Measurements from ENCODE around the gene SLC46A1.
A peak's percentile ranks its signal among the peaks of the same experiment; 100 is the strongest.

The SLC46A1 gene

DNA sequence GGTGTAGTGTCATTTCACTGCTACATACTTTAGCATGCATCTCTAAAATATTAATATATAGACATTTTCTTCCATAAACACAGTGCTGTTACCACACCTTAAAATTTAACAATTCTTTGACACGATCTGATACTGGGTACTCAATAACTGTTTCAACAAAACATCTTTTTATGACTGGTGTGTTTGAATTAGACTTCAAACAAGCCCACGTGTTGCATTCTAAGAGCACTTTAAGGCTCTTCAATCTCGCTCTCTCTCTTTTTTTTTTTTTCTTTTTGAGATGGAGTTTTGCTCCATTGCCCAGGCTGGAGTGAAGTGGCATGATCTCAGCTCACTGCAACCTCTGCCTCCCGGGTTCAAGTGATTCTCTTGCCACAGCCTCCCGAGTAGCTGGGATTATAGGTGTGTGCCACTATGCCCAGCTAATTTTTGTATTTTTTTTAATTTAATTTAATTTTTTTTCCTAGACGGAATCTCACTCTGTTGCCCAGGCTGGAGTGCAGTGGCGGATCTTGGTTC is 15.8 kb upstream of the SLC46A1 start:
- Histone ChIP-seq H3K36me3 (ENCODE audit: control insufficient read depth in 1 of 2, insufficient read depth in 2 of 2, low read length in 2 of 2) (no peaks in the 10 kb centered on the region), H3K4me1 (ENCODE audit: control insufficient read depth in 1 of 2, insufficient read depth in 2 of 2, low read length in 2 of 2) (no peaks in the 10 kb centered on the region), H3K27me3 (ENCODE audit: low read depth, low read length) (no peaks in the 10 kb centered on the region), H3K9me3 (ENCODE audit: control insufficient read depth in 1 of 2, low read length in 2 of 2) (no peaks in the 10 kb centered on the region), H3K27ac (ENCODE audit: low read length) (no peak overlapping the region), H3K4me3 (ENCODE audit: low read depth in 1 of 2, low read length in 2 of 2) (no peak overlapping the region)

DNA sequence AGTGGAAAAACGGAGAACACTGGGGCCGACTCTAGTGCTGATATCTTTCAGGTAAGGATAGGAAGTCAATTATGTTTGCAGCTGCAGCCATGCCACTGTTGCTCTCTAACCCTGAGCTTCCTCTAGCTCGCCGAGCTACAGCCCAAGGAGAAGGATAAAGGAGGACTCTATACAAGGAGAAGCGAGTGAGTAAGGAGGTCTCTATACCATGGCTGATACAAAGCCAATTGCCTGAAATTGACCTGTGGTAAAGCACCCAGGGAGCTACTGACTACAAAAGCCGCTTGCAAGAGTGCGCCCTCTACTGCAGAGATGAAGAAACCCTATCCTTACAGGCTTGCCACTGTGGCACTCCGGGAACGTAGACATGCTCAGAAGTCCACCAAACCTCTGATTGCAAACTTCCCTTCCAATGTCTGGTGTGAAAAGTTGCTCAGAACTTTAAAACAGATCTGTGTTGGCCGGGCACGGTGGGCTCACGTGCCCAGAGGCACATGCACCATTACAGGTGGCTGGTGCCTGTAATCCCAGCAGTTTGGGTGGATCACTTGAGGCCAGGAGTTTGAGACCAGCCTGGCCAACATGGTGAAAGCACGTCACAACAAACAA is 10.8 kb upstream of the SLC46A1 start:
- no peaks in the 10 kb centered on the region for H3K4me1 ChIP-seq (ENCODE audit: control insufficient read depth in 1 of 2, insufficient read depth in 2 of 2, low read length in 2 of 2)
- no peak overlapping the region for H3K4me3 ChIP-seq (ENCODE audit: low read depth in 1 of 2, low read length in 2 of 2)
- H3K9me3 ChIP-seq (ENCODE audit: control insufficient read depth in 1 of 2, low read length in 2 of 2) = no peaks in the 10 kb centered on the region
- H3K27me3 ChIP-seq (ENCODE audit: low read depth, low read length) = no peaks in the 10 kb centered on the region
- H3K27ac ChIP-seq (ENCODE audit: low read length) = no peak overlapping the region
- H3K36me3 ChIP-seq (ENCODE audit: control insufficient read depth in 1 of 2, insufficient read depth in 2 of 2, low read length in 2 of 2) = no peaks in the 10 kb centered on the region

DNA sequence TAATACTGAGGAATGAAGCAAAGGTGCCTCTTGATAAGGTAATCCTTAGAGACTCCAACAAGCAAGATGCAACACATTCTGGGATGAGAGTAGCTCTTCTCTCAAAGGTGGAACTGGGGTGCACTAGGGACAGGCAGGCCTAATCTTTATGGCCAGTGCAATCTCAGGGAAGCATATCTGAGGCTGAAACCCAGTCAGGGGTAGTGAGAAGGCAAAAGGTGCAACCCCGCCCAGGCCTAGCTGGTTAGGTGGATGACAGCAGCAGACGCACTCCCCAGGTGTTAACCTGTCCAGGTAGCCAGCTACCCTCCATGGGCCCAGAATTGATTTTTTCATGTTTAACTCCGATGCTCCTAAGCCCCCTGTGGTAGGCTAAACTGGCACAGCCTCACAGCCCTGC is 9.9 kb upstream of the SLC46A1 start:
- Histone ChIP-seq H3K4me1 (ENCODE audit: control insufficient read depth in 1 of 2, insufficient read depth in 2 of 2, low read length in 2 of 2) (no peaks in the 10 kb centered on the region), H3K27me3 (ENCODE audit: low read depth, low read length) (no peaks in the 10 kb centered on the region), H3K36me3 (ENCODE audit: control insufficient read depth in 1 of 2, insufficient read depth in 2 of 2, low read length in 2 of 2) (no peaks in the 10 kb centered on the region), H3K4me3 (ENCODE audit: low read depth in 1 of 2, low read length in 2 of 2) (no peak overlapping the region), H3K27ac (ENCODE audit: low read length) (no peak overlapping the region), H3K9me3 (ENCODE audit: control insufficient read depth in 1 of 2, low read length in 2 of 2) (no peaks in the 10 kb centered on the region)

DNA sequence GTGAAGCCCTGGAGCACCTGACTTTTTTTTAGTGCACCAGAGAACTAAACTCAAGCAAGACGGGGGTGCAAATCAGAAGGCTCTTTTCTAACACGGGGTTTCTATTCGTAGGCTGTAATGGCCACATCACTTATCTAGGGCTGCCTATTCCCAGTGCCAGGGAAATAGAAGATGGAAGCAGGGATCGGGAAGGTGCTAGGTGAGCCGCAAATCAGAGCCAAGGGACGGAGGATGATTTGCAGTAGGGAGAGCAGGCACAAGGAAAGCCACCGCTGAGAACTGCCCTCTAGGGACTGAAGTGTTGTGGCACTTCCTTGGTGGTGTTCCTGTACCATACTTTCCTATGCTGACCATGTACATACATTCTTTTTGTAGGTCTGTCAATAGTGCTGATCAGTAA is 7.8 kb upstream of the SLC46A1 start:
- no peaks in the 10 kb centered on the region for H3K9me3 ChIP-seq (ENCODE audit: control insufficient read depth in 1 of 2, low read length in 2 of 2)
- no peak overlapping the region for H3K4me3 ChIP-seq (ENCODE audit: low read depth in 1 of 2, low read length in 2 of 2)
- H3K27me3 ChIP-seq (ENCODE audit: low read depth, low read length) = no peaks in the 10 kb centered on the region
- no peaks in the 10 kb centered on the region for H3K4me1 ChIP-seq (ENCODE audit: control insufficient read depth in 1 of 2, insufficient read depth in 2 of 2, low read length in 2 of 2)
- no peaks in the 10 kb centered on the region for H3K36me3 ChIP-seq (ENCODE audit: control insufficient read depth in 1 of 2, insufficient read depth in 2 of 2, low read length in 2 of 2)
- no peak overlapping the region for H3K27ac ChIP-seq (ENCODE audit: low read length)

DNA sequence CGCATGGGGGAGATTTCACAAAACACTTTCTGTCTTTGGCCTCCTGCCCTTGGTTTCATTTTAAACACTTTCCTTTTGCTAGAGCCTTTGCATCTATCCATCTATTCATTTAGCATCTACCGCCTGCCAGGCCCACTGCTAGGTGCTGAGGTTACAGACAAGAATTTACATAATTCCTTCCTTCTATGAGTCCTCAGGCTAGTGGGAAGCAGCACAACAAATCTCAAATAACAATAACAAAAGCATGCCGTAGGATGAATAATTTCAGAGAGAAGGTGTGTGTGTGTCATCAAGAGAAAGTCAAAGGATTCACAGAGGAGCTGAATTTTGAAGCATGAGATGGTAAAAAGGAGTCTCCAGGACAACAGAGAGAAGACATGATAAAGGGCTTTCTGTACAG is 6.1 kb upstream of the SLC46A1 start:
- Histone ChIP-seq H3K4me3 (ENCODE audit: low read depth in 1 of 2, low read length in 2 of 2) (no peak overlapping the region), H3K27ac (ENCODE audit: low read length) (no peak overlapping the region), H3K27me3 (ENCODE audit: low read depth, low read length) (no peaks in the 10 kb centered on the region), H3K36me3 (ENCODE audit: control insufficient read depth in 1 of 2, insufficient read depth in 2 of 2, low read length in 2 of 2) (no peaks in the 10 kb centered on the region), H3K9me3 (ENCODE audit: control insufficient read depth in 1 of 2, low read length in 2 of 2) (no peaks in the 10 kb centered on the region), H3K4me1 (ENCODE audit: control insufficient read depth in 1 of 2, insufficient read depth in 2 of 2, low read length in 2 of 2) (no peaks in the 10 kb centered on the region)

DNA sequence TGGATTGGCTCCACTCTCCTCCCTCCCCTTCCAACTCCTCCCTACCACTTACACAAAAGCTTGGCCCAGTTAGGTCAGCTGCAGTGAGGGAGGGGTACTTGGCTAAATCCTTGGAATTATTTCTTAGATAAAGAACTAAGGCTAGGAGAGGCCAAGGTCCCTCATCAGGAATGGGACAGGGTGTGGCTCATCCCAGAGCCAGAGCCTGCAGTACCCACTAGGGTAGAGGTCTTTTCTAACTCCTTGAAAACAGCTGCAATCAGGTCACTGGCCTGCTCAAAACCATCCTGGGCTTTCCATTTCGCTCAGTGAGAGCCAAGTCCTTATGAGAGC is 1.9 kb upstream of the SLC46A1 start:
- no peaks in the 10 kb centered on the region for H3K36me3 ChIP-seq (ENCODE audit: control insufficient read depth in 1 of 2, insufficient read depth in 2 of 2, low read length in 2 of 2)
- H3K4me1 ChIP-seq (ENCODE audit: control insufficient read depth in 1 of 2, insufficient read depth in 2 of 2, low read length in 2 of 2) = peaks cover 10 to 13% of the 10 kb centered on the region in 2 donors
- H3K27me3 ChIP-seq (ENCODE audit: low read depth, low read length) = no peaks in the 10 kb centered on the region
- no peak overlapping the region for H3K27ac ChIP-seq (ENCODE audit: low read length)
- no peak overlapping the region for H3K4me3 ChIP-seq (ENCODE audit: low read depth in 1 of 2, low read length in 2 of 2)
- H3K9me3 ChIP-seq (ENCODE audit: control insufficient read depth in 1 of 2, low read length in 2 of 2) = no peaks in the 10 kb centered on the region

DNA sequence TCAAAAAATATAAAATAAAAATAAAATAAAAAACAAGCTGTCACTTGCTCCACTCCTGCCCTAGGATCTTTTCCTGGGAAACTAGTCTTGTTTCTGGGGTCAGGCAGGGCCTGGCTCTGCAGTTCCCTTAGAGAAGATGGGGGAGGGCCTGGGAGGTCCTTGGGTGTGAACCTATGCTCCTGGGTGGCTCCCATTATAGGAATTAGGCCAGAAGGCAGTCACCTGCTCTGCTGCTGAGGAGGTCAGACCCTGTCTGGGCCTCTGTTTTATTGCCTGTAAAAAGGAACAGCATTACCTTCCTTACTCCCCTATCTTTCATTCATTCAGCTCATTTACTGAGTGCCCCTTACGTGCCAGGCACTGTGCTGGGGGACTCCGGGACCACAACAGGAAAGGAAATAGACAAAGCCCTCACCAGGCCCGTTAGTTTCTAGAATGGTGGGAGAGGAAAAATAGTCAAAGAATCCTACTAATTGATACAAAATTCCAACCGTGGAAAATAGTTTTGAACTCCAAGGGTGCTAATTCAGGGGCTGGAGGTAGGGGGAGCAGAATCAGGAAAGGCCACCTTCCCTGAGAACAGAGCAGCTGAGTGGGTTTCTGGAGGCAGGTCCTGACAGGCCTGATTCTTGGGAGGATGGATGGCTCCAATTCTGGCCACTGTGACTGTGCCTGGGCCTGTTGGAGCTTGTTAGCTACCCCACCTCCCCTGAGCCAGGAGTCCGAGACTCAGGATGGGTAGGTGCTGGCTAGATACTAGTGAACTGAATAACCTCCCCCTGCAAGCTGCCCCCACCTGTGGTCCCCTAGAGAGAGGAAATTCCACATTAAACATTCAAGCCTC is 1.3 kb upstream of the SLC46A1 start:
- no peak overlapping the region for H3K27ac ChIP-seq (ENCODE audit: low read length)

DNA sequence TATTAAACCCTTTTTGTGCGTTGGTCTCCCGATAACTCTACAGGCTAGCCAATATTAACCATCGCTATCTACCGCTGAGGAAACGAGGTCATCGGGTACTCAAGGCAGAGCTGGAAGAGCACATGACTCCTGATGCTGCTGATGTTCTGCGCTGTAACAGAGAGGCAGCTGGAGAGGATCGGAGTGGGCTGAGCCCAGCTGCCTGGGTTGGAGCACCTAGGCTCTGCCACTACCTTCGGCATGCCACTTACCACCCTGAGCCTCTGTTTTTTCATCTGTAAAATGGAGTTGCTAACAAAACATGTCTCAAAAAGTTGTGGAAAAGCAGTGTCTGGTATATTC is 432 bp upstream of the SLC46A1 start:
- Histone ChIP-seq H3K36me3 (ENCODE audit: control insufficient read depth in 1 of 2, insufficient read depth in 2 of 2, low read length in 2 of 2) (no peaks in the 10 kb centered on the region), H3K4me3 (ENCODE audit: low read depth in 1 of 2, low read length in 2 of 2) (peak overlapping the region; percentile 68 to 92), H3K4me1 (ENCODE audit: control insufficient read depth in 1 of 2, insufficient read depth in 2 of 2, low read length in 2 of 2) (peaks cover 10 to 13% of the 10 kb centered on the region in 2 donors), H3K27ac (ENCODE audit: low read length) (no peak overlapping the region), H3K9me3 (ENCODE audit: control insufficient read depth in 1 of 2, low read length in 2 of 2) (no peaks in the 10 kb centered on the region), H3K27me3 (ENCODE audit: low read depth, low read length) (no peaks in the 10 kb centered on the region)

More for the DNA sequence above, 1.3 kb upstream of the SLC46A1 start:
- H3K9me3 ChIP-seq (ENCODE audit: control insufficient read depth in 1 of 2, low read length in 2 of 2) = no peaks in the 10 kb centered on the region
- no peak overlapping the region for H3K4me3 ChIP-seq (ENCODE audit: low read depth in 1 of 2, low read length in 2 of 2)
- peaks cover 10 to 13% of the 10 kb centered on the region in 2 donors for H3K4me1 ChIP-seq (ENCODE audit: control insufficient read depth in 1 of 2, insufficient read depth in 2 of 2, low read length in 2 of 2)
- H3K27me3 ChIP-seq (ENCODE audit: low read depth, low read length) = no peaks in the 10 kb centered on the region
- H3K36me3 ChIP-seq (ENCODE audit: control insufficient read depth in 1 of 2, insufficient read depth in 2 of 2, low read length in 2 of 2) = no peaks in the 10 kb centered on the region

DNA sequence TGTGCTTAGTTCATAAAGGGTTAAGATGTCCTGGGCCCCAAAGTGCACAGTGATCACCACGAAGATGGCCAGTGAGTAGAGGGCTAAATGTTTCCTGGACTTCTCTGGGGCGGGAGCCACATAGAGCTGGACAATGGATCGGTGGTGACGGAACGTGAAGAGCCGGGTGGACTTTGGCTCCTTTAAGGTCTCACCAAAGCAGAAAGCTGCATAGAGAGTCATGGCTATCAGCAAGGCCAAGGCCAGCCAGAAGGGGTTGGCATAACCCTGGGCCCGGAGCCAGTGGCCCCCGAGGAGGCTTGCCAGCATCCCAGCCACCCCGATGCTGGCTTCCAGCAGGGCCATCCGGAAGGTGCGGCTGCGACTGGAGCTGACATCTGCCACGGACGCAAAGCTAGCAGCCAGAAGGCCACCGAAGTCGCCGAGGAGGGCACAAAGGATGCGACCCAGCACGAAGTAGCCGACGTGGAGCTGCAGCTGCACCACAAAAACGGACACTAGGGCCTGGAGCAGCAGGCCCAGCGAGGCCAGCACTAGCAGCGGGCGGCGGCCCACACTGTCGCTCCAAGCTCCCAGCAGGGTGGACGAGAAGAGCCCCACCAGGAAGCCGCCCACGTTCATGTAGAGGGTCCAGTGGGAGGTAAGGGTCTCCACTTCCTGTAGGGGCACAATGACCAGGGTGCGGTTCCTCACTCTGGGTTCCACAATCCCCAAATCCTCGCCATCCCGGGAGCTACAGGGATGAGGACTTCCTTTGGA is 1.0 kb downstream of the SLC46A1 start:
- Histone ChIP-seq H3K36me3 (ENCODE audit: control insufficient read depth in 1 of 2, insufficient read depth in 2 of 2, low read length in 2 of 2) (peaks cover 0 to 5% of the 10 kb centered on the region in 2 donors), H3K9me3 (ENCODE audit: control insufficient read depth in 1 of 2, low read length in 2 of 2) (no peaks in the 10 kb centered on the region), H3K4me3 (ENCODE audit: low read depth in 1 of 2, low read length in 2 of 2) (peak overlapping the region; percentile 68 to 92), H3K27me3 (ENCODE audit: low read depth, low read length) (no peaks in the 10 kb centered on the region), H3K27ac (ENCODE audit: low read length) (peak overlapping the region; percentile 56), H3K4me1 (ENCODE audit: control insufficient read depth in 1 of 2, insufficient read depth in 2 of 2, low read length in 2 of 2) (peaks cover 10 to 13% of the 10 kb centered on the region in 2 donors)

DNA sequence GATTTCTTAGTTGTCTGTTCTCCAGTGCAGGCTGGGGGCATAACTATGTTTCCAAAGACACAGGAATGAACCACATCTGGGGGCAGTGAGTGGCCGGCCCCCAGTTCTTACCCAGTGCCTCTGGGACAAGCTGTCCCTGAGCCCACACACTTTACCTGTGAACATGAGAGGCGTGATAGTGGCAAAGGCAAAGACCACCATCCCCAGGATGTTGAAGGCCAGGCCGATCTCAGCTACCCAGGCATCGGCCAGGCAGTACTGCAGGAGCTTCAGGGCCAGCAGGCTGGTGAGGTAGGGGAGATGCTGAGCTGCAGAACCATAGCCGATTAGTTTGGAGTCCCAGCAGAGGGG is 1.6 kb downstream of the SLC46A1 start:
- peaks cover 10 to 13% of the 10 kb centered on the region in 2 donors for H3K4me1 ChIP-seq (ENCODE audit: control insufficient read depth in 1 of 2, insufficient read depth in 2 of 2, low read length in 2 of 2)
- no peaks in the 10 kb centered on the region for H3K9me3 ChIP-seq (ENCODE audit: control insufficient read depth in 1 of 2, low read length in 2 of 2)
- no peak overlapping the region for H3K27ac ChIP-seq (ENCODE audit: low read length)
- no peaks in the 10 kb centered on the region for H3K27me3 ChIP-seq (ENCODE audit: low read depth, low read length)
- peaks cover 0 to 7% of the 10 kb centered on the region in 2 donors for H3K36me3 ChIP-seq (ENCODE audit: control insufficient read depth in 1 of 2, insufficient read depth in 2 of 2, low read length in 2 of 2)
- peak overlapping the region in 1 of 2 donors; percentile 68 for H3K4me3 ChIP-seq (ENCODE audit: low read depth in 1 of 2, low read length in 2 of 2)

DNA sequence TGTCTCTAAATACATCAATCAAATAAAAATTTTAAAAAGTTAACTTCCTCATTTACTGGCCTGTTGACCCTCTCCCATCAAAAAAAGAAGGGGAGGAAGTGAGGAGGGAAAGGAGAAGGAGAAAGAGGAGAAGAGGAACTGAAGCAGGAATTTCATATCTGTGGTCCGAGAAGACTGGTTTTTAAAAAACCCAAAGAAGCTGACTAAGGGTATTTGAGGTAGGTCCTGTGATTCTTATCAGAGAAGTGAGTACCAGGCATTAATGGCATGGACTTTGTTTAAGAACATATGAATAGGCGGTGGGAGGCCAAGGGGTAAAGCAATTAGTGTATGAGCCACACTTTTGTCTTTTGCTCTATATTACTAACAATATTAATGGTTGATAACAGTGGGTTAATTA is 2.0 kb downstream of the SLC46A1 start:
- H3K4me3 ChIP-seq (ENCODE audit: low read depth in 1 of 2, low read length in 2 of 2) = no peak overlapping the region
- H3K27me3 ChIP-seq (ENCODE audit: low read depth, low read length) = no peaks in the 10 kb centered on the region
- H3K4me1 ChIP-seq (ENCODE audit: control insufficient read depth in 1 of 2, insufficient read depth in 2 of 2, low read length in 2 of 2) = peaks cover 10 to 13% of the 10 kb centered on the region in 2 donors
- peaks cover 0 to 10% of the 10 kb centered on the region in 2 donors for H3K36me3 ChIP-seq (ENCODE audit: control insufficient read depth in 1 of 2, insufficient read depth in 2 of 2, low read length in 2 of 2)
- no peaks in the 10 kb centered on the region for H3K9me3 ChIP-seq (ENCODE audit: control insufficient read depth in 1 of 2, low read length in 2 of 2)
- H3K27ac ChIP-seq (ENCODE audit: low read length) = no peak overlapping the region
